Trophoblast cell (in vitro differentiated cells and primary cell): ENCODE measurements around the gene NPW.

Experiments
- DNase-seq, 2 donors: peaks; one replicate each; pipeline ENCODE4 v3.0.0-alpha.2; 2016
- H2AFZ ChIP-seq: 2 replicates; pipeline ENCODE4 v1.6.1; 2013; ENCODE audit warnings: low read length, moderate library complexity, mild to moderate bottlenecking; ENCODE audit not compliant: insufficient read depth, poor library complexity
- H2AK5ac ChIP-seq: 2 replicates; pipeline ENCODE4 v1.6.1; 2013; ENCODE audit warnings: mild to moderate bottlenecking, low read length
- H2BK120ac ChIP-seq: 2 replicates; pipeline ENCODE4 v1.6.1; 2013; ENCODE audit warnings: low read length, mild to moderate bottlenecking, moderate library complexity; ENCODE audit not compliant: insufficient read depth, poor library complexity
- H2BK12ac ChIP-seq: 2 replicates; pipeline ENCODE4 v1.6.1; 2013; ENCODE audit warnings: mild to moderate bottlenecking, low read length, moderate library complexity
- H2BK5ac ChIP-seq: 2 replicates; pipeline ENCODE4 v1.6.1; 2013; ENCODE audit warnings: low read length, low read depth, moderate library complexity, mild to moderate bottlenecking; ENCODE audit not compliant: poor library complexity
- H3K14ac ChIP-seq: 2 replicates; pipeline ENCODE4 v1.6.1; 2013; ENCODE audit warnings: mild to moderate bottlenecking, low read length
- H3K18ac ChIP-seq: 2 replicates; pipeline ENCODE4 v1.6.1; 2013; ENCODE audit warnings: mild to moderate bottlenecking, low read length
- H3K23ac ChIP-seq: 2 replicates; pipeline ENCODE4 v1.6.1; 2013; ENCODE audit warnings: low read length
- H3K27ac ChIP-seq: 2 replicates; pipeline ENCODE4 v1.5.1; 2013; ENCODE audit warnings: low read depth, mild to moderate bottlenecking, inconsistent platforms, low read length, moderate library complexity
- H3K27me3 ChIP-seq: 2 replicates; pipeline ENCODE4 v1.6.1; 2013; ENCODE audit warnings: inconsistent platforms, mild to moderate bottlenecking, low read length, moderate library complexity; ENCODE audit not compliant: insufficient read depth
- H3K36me3 ChIP-seq, 2 experiments: 1 replicate in 1 of 2; 2 replicates in 1 of 2; pipeline ENCODE4 v1.6.1; 2013; ENCODE audit warnings: low read length in 2 of 2, mild to moderate bottlenecking in 2 of 2, moderate library complexity in 1 of 2; ENCODE audit not compliant: insufficient read depth in 2 of 2, control insufficient read depth in 1 of 2
- H3K4ac ChIP-seq: 2 replicates; pipeline ENCODE4 v1.6.1; 2013; ENCODE audit warnings: low read depth, mild to moderate bottlenecking, low read length, moderate library complexity
- H3K4me1 ChIP-seq, 2 experiments: 1 replicate in 1 of 2; 2 replicates in 1 of 2; pipeline ENCODE4 v1.6.1; 2013; ENCODE audit warnings: low read length in 2 of 2, mild to moderate bottlenecking in 2 of 2, moderate library complexity in 1 of 2; ENCODE audit not compliant: insufficient read depth in 2 of 2, control insufficient read depth in 1 of 2
- H3K4me2 ChIP-seq: 2 replicates; pipeline ENCODE4 v1.6.1; 2013; ENCODE audit warnings: inconsistent platforms, mild to moderate bottlenecking, low read length, moderate library complexity
- H3K4me3 ChIP-seq: 2 replicates; pipeline ENCODE4 v1.5.1; 2013; ENCODE audit warnings: mild to moderate bottlenecking, low read depth, low read length, inconsistent platforms
- H3K79me1 ChIP-seq: one replicate; pipeline ENCODE4 v1.6.1; 2013; ENCODE audit warnings: low read length
- H3K79me2 ChIP-seq: 2 replicates; pipeline ENCODE4 v1.6.1; 2013; ENCODE audit warnings: low read length, mild to moderate bottlenecking; ENCODE audit not compliant: control insufficient read depth, insufficient read depth, poor library complexity
- H3K9ac ChIP-seq: 2 replicates; pipeline ENCODE4 v1.6.1; 2013; ENCODE audit warnings: mild to moderate bottlenecking, low read length
- H3K9me3 ChIP-seq: 2 replicates; pipeline ENCODE4 v1.6.1; 2013; ENCODE audit warnings: low read depth, mild to moderate bottlenecking, control low read depth, inconsistent platforms, low read length; ENCODE audit not compliant: insufficient read depth
- H4K12ac ChIP-seq: 2 replicates; pipeline ENCODE4 v1.6.1; 2013; ENCODE audit warnings: low read depth, mild to moderate bottlenecking, low read length, moderate library complexity
- H4K8ac ChIP-seq: 2 replicates; pipeline ENCODE4 v1.6.1; 2013; ENCODE audit warnings: low read depth, mild to moderate bottlenecking, low read length, moderate library complexity
- H4K91ac ChIP-seq: one replicate; pipeline ENCODE4 v1.6.1; 2013; ENCODE audit warnings: low read depth, mild to moderate bottlenecking, low read length, moderate library complexity
- WGBS: extraction: QIAGEN DNeasy Blood & Tissue Kit; methylation state at CpG from one replicate; pipeline ENCODE4 v1.1.7; 2013; ENCODE audit warnings: missing lambda C conversion rate; ENCODE audit not compliant: insufficient read length, insufficient coverage; ENCODE audit errors: extremely low coverage; 5-methylcytosine and 5-hydroxymethylcytosine counted together

Gene NPW

DNA sequence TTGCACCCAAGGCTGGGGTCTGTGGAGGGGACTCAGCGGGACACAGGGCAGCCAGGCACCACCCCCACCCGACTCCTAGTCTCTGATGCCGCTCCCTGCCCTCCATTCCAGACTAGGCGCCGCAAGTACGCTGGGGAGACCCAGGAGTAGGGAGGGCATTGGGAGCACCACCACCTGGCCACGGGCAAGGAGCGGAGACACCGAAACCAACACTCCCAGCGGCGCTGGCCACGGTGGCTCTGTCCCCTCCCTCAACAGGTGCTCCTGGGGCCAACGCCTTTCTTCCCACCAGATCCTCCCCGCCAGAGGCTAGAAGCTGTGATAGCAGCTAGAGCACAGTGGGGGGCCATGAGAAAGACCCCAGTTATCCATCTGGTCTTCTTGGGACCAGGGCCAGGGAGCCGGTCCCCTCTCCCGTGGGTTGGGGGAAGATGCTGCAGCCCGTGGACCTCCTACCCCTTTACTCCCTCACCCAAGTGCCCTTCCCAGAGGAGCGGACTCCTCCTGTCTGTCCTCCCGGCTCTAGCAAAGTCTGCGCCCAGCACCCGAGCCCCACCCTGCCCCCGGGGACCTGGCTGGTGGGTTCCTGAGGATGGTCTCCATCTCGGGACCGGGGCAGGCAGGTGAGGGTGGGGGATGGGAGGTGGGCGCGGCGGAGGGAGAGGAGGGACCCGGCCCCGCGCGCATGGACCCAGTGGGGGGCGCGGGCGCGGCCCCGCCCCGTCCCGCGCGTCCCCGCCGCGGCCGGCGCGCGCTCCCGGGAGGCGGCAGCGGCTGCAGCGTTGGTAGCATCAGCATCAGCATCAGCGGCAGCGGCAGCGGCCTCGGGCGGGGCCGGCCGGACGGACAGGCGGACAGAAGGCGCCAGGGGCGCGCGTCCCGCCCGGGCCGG, 30.1 kb upstream of the NPW start, which contains the start of gene SYNGR3:
Gene SYNGR3 (plus strand): TSS at position 762 of the 892 bp plus-strand sequence. CDS start 133 bp downstream, outside the sequence.
- peak within 1 kb of the TSS; percentile 5 for H2BK12ac ChIP-seq
- peak within 1 kb of the TSS; percentile 23 for H4K12ac ChIP-seq
- H2BK120ac ChIP-seq: peak within 1 kb of the TSS; percentile 25
- peak within 1 kb of the TSS; percentile 16 for H3K14ac ChIP-seq
- no peak within 1 kb of the TSS for H3K23ac ChIP-seq
- peak within 1 kb of the TSS; percentile 9 for H3K18ac ChIP-seq
- H2AFZ ChIP-seq: peak within 1 kb of the TSS; percentile 3
- no CpG with 5 or more reads among the region's 67 CpGs for WGBS
- peak within 1 kb of the TSS; percentile 15 for H4K91ac ChIP-seq
- H3K27me3 ChIP-seq: peaks cover 33% of the 10 kb centered on the region
- peaks cover 20% of the 10 kb centered on the region in 2 experiments for H3K36me3 ChIP-seq
- peaks cover 19% of the 10 kb centered on the region for H3K9me3 ChIP-seq
- no peak within 1 kb of the TSS for H3K9ac ChIP-seq
- H3K27ac ChIP-seq: no peak within 1 kb of the TSS
- DNase-seq: peak in 1 of 2 donors; percentile 37
- peaks cover 17 to 27% of the 10 kb centered on the region in 2 experiments for H3K4me1 ChIP-seq
- no peak within 1 kb of the TSS for H2BK5ac ChIP-seq
- H3K79me2 ChIP-seq: peaks cover 1% of the 10 kb centered on the region
- H3K4me2 ChIP-seq: peak within 1 kb of the TSS; percentile 78
- H3K4me3 ChIP-seq: peak within 1 kb of the TSS; percentile 23
- peak within 1 kb of the TSS; percentile 44 for H4K8ac ChIP-seq
- H2AK5ac ChIP-seq: peak within 1 kb of the TSS; percentile 13
- peaks cover 7% of the 10 kb centered on the region for H3K79me1 ChIP-seq
- H3K4ac ChIP-seq: no peak within 1 kb of the TSS

DNA sequence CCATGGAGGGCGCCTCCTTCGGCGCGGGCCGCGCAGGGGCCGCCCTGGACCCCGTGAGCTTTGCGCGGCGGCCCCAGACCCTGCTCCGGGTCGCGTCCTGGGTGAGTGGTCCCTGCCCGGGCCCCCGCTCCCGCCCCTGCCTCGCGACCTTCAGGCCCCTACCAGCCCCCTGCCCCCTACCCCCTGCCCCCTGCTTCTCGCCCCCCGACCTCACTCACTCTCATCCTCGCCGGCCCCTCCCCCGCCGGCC, 29.6 kb upstream of the NPW start:
- peaks cover 19% of the 10 kb centered on the region for H3K9me3 ChIP-seq
- no peak overlapping the region for H4K8ac ChIP-seq
- no peak overlapping the region for H2BK120ac ChIP-seq
- H3K4me1 ChIP-seq: peaks cover 14 to 24% of the 10 kb centered on the region in 2 experiments
- H3K14ac ChIP-seq: no peak overlapping the region
- peak overlapping the region; percentile 78 for H3K4me2 ChIP-seq
- peaks cover 5% of the 10 kb centered on the region for H3K79me1 ChIP-seq
- H2BK5ac ChIP-seq: no peak overlapping the region
- no peak overlapping the region for H2AK5ac ChIP-seq
- H3K9ac ChIP-seq: no peak overlapping the region
- peaks cover 33% of the 10 kb centered on the region for H3K27me3 ChIP-seq
- H3K23ac ChIP-seq: no peak overlapping the region
- H3K36me3 ChIP-seq: peaks cover 20% of the 10 kb centered on the region in 2 experiments
- no peak for DNase-seq
- H2AFZ ChIP-seq: no peak overlapping the region
- H3K79me2 ChIP-seq: no peaks in the 10 kb centered on the region
- no peak overlapping the region for H3K4ac ChIP-seq
- WGBS: no CpG with 5 or more reads among the region's 25 CpGs
- H4K91ac ChIP-seq: no peak overlapping the region
- peak overlapping the region; percentile 23 for H3K4me3 ChIP-seq
- H3K27ac ChIP-seq: no peak overlapping the region
- no peak overlapping the region for H4K12ac ChIP-seq
- no peak overlapping the region for H3K18ac ChIP-seq
- H2BK12ac ChIP-seq: no peak overlapping the region

DNA sequence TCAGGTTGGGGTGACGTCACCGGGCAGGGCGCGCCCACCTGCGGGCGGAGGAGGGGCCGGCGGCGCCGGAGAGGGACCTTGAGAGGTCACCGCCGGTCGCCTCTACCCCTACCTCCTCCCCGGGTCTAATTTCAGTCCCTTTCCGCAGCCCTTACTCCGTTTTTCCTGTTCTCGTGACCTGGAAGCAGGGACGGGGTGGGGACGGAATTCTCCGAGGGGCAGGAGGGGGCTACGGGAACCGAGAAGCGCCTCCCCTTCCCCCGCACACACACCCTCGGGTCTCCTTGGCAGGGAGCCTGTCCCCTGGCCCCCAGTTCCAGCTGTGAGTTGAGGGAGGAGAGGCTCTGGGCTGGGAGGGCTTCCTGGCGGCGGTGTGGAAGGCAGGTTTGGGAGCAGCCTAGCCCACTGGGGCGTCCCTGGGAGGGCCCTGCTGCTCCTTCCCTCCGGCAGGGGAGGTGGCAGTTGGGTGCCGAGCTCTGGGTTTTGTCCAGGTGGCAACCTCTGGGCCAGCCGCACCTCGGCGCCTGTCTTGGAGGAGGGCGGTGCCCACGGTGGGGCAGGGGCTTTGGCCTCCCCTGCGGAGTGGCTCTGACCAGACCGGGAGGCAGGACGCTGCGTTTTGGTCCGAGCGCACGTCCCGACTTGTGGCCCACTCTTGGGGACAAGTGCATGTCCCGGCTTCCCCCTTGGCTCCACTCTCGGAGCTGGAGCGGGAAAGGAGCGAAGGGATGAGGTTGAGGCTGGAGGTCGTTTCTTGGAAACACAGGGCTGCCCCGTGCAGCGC, 29.0 kb upstream of the NPW start:
- H3K23ac ChIP-seq: no peak overlapping the region
- H3K9me3 ChIP-seq: peaks cover 19% of the 10 kb centered on the region
- peaks cover 9 to 19% of the 10 kb centered on the region in 2 experiments for H3K4me1 ChIP-seq
- H3K4me2 ChIP-seq: peak overlapping the region; percentile 63
- peak; percentile 38 to 54 for DNase-seq
- no peak overlapping the region for H2BK5ac ChIP-seq
- H3K9ac ChIP-seq: no peak overlapping the region
- peak overlapping the region; percentile 3 for H2AFZ ChIP-seq
- H3K27me3 ChIP-seq: peaks cover 33% of the 10 kb centered on the region
- H3K36me3 ChIP-seq: peaks cover 16 to 17% of the 10 kb centered on the region in 2 experiments
- H3K4me3 ChIP-seq: peak overlapping the region; percentile 23
- peak overlapping the region; percentile 16 for H3K14ac ChIP-seq
- H4K12ac ChIP-seq: peak overlapping the region; percentile 23
- H4K8ac ChIP-seq: peak overlapping the region; percentile 44
- H4K91ac ChIP-seq: peak overlapping the region; percentile 15
- H3K4ac ChIP-seq: no peak overlapping the region
- H2BK12ac ChIP-seq: peak overlapping the region; percentile 5
- no peaks in the 10 kb centered on the region for H3K79me2 ChIP-seq
- peaks cover 5% of the 10 kb centered on the region for H3K79me1 ChIP-seq
- peak overlapping the region; percentile 9 for H3K18ac ChIP-seq
- H2BK120ac ChIP-seq: peak overlapping the region; percentile 25
- peak overlapping the region; percentile 13 for H2AK5ac ChIP-seq
- no peak overlapping the region for H3K27ac ChIP-seq
- no CpG with 5 or more reads among the region's 50 CpGs for WGBS

GRCh38 chr16:1991135-1991551, 28.4 kb upstream of the NPW start:
- Histone ChIP-seq H2AK5ac (no peak overlapping the region), H3K4me3 (no peak overlapping the region), H3K4me2 (peak overlapping the region; percentile 17), H3K14ac (no peak overlapping the region), H3K18ac (no peak overlapping the region), H3K36me3 (peaks cover 10 to 11% of the 10 kb centered on the region in 2 experiments), H3K27ac (no peak overlapping the region), H3K4me1 (peaks cover 9 to 18% of the 10 kb centered on the region in 2 experiments), H3K79me1 (peaks cover 5% of the 10 kb centered on the region), H3K23ac (no peak overlapping the region), H3K9ac (no peak overlapping the region), H2BK5ac (no peak overlapping the region), H3K79me2 (no peaks in the 10 kb centered on the region), H3K9me3 (peaks cover 19% of the 10 kb centered on the region), H4K91ac (no peak overlapping the region), H4K12ac (no peak overlapping the region), H2BK12ac (no peak overlapping the region), H3K27me3 (peaks cover 33% of the 10 kb centered on the region), H2BK120ac (no peak overlapping the region), H3K4ac (no peak overlapping the region), H4K8ac (no peak overlapping the region), H2AFZ (no peak overlapping the region)
- DNase-seq: no peak
- WGBS: no CpG with 5 or more reads among the region's 18 CpGs
